AG09309 (cell line): Measurements from ENCODE around the gene NUP42.

Experiments used
- DNase-seq: peaks from one replicate; pipeline ENCODE4 v3.0.0-alpha.2; 2010; ENCODE audit warnings: low read depth
- H3K4me3 ChIP-seq: 2 replicates; pipeline ENCODE4 v1.5.1; 2011; ENCODE audit warnings: mild to moderate bottlenecking, low read depth, low read length, moderate library complexity; ENCODE audit not compliant: control insufficient read depth
- CTCF ChIP-seq: IDR thresholded peaks from 2 replicates; pipeline ENCODE4 v1.5.1; 2011; ENCODE audit warnings: mild to moderate bottlenecking, low read depth, low read length, inconsistent platforms; ENCODE audit not compliant: insufficient read depth, control insufficient read depth; ENCODE audit errors: missing control alignments

NUP42 gene

GRCh38 chr7:23200331-23200730, 18.5 kb downstream of the NUP42 start:
- no peak for TF ChIP-seq CTCF

GRCh38 chr7:23204241-23204640, 22.4 kb downstream of the NUP42 start:
- no peak overlapping the region for H3K4me3 ChIP-seq
- no peak for TF ChIP-seq CTCF
- DNase-seq = no peak

More at GRCh38 chr7:23200331-23200730, 18.5 kb downstream of the NUP42 start:
- DNase-seq = no peak
- no peak overlapping the region for H3K4me3 ChIP-seq

GRCh38 chr7:23205577-23205908, 23.7 kb downstream of the NUP42 start:
- H3K4me3 ChIP-seq = no peak overlapping the region
- no peak for DNase-seq
- no peak for TF ChIP-seq CTCF

GRCh38 chr7:23205909-23206767, 24.3 kb downstream of the NUP42 start:
- H3K4me3 ChIP-seq = no peak overlapping the region
- no peak for DNase-seq
- no peak for TF ChIP-seq CTCF

- DNase-seq = no peak
- no peak overlapping the region for H3K4me3 ChIP-seq
- no peak for TF ChIP-seq CTCF
These were observed 25.2 kb downstream of the NUP42 start for GRCh38 chr7:23207021-23207420.

GRCh38 chr7:23207884-23208283, 26.0 kb downstream of the NUP42 start:
- DNase-seq = no peak
- TF ChIP-seq CTCF = no peak

More at GRCh38 chr7:23207884-23208283, 26.0 kb downstream of the NUP42 start:
- H3K4me3 ChIP-seq = no peak overlapping the region
